Kidney capillary endothelial cell (primary cell): ENCODE results near the gene RASAL3.
A peak's percentile ranks its signal among the peaks of the same experiment; 100 is the strongest.

Experiments
- DNase-seq: peaks from one replicate; pipeline ENCODE4 v3.0.0-alpha.2; 2018; ENCODE audit warnings: low spot score

Gene RASAL3

GRCh38 chr19:15449620-15450527 is 14.5 kb downstream of the RASAL3 start, which contains the start of gene WIZ:
WIZ (minus strand) TSS chr19:15449956; CDS start chr19:15448307, 1,649 bp downstream.
- DNase-seq = peak; percentile 58

GRCh38 chr19:15448778-15449619 is 15.3 kb downstream of the RASAL3 start:
- DNase-seq = no peak

GRCh38 chr19:15448044-15448777 is 16.1 kb downstream of the RASAL3 start:
- DNase-seq = no peak

GRCh38 chr19:15447057-15447456 is 17.3 kb downstream of the RASAL3 start:
- DNase-seq = no peak

- no peak for DNase-seq
Measured at GRCh38 chr19:15445807-15446376, 18.5 kb downstream of the RASAL3 start.

GRCh38 chr19:15445227-15445605 is 19.1 kb downstream of the RASAL3 start:
- DNase-seq = no peak

- no peak for DNase-seq
Measured at GRCh38 chr19:15444505-15445226, 19.7 kb downstream of the RASAL3 start.

- DNase-seq = no peak
Measured at GRCh38 chr19:15443838-15444237, 20.5 kb downstream of the RASAL3 start.

- DNase-seq = no peak
Measured at GRCh38 chr19:15443325-15443724, 21.0 kb downstream of the RASAL3 start.

- DNase-seq = no peak
Measured at GRCh38 chr19:15442142-15442920, 22.0 kb downstream of the RASAL3 start.

- no peak for DNase-seq
Measured at GRCh38 chr19:15441317-15441716, 23.0 kb downstream of the RASAL3 start.

GRCh38 chr19:15439821-15440641 is 24.3 kb downstream of the RASAL3 start:
- DNase-seq = no peak

GRCh38 chr19:15439078-15439799 is 25.1 kb downstream of the RASAL3 start:
- no peak for DNase-seq

GRCh38 chr19:15438577-15438976 is 25.8 kb downstream of the RASAL3 start:
- no peak for DNase-seq

GRCh38 chr19:15438124-15438496 is 26.2 kb downstream of the RASAL3 start:
- no peak for DNase-seq

GRCh38 chr19:15437355-15438123 is 26.8 kb downstream of the RASAL3 start:
- DNase-seq = no peak

GRCh38 chr19:15436826-15437110 is 27.6 kb downstream of the RASAL3 start:
- no peak for DNase-seq
